ENCODE data around the gene FBXO28.
"Not testable (repeated sequence)": the region's sequence is repeated elsewhere in the genome, so short reads cannot be mapped to it uniquely, and the experiment has no call there.

FBXO28 gene

DNA sequence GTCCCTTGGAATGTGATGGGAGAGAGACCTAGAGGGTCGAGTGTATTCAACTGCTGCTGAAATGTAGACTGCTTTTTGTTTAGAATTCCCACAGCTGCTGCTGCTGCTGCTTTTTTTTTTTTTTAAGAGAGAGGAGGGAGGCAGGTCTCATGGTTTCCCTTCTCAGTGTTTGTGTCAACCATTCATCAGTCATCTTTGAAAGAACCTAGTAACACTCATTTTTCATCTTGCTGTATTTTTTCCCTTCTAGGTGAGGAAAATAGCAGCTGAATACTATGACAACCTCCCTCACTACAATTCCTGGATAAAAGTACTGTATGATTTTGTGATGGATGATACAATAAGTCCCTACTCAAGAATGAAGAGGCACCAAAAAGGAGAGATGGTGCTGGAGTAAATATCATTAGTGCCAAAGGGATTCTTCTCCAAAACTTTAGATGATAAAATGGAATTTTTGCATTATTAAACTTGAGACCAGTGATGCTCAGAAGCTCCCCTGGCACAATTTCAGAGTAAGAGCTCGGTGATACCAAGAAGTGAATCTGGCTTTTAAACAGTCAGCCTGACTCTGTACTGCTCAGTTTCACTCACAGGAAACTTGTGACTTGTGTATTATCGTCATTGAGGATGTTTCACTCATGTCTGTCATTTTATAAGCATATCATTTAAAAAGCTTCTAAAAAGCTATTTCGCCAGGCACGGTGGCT is 78.3 kb downstream of the FBXO28 start:
- DNase-seq, result no peak

DNA sequence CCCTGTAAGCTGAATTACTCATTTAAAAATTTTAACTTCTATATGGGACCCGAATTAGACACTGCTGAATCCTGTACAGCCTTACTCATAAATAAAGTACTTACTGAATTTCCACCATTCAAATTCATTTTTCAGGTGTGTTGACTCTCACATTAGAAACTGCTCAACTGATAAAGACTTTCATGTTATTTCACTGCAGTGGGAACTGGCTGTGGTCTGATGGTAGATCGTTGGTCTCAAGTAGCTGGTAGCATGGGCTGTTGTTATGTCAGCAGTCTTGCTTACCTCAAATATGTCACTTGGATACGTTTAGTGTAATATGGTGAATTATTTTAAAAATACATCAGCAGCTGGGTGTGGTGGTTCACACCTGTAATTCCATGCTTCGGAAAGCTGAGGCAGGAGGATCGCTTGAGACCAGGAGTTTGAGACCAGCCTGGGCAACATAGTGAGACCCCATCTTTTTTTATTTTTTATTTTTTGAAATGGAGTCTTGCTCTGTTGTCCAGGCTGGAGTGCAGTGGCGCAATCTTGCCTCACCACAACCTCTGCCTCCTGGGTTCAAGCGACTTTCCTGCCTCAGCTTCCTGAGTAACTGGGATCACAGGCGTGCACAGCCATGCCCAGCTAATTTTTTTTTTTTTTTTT is 79.5 kb downstream of the FBXO28 start:
- DNase-seq, result no peak

DNA sequence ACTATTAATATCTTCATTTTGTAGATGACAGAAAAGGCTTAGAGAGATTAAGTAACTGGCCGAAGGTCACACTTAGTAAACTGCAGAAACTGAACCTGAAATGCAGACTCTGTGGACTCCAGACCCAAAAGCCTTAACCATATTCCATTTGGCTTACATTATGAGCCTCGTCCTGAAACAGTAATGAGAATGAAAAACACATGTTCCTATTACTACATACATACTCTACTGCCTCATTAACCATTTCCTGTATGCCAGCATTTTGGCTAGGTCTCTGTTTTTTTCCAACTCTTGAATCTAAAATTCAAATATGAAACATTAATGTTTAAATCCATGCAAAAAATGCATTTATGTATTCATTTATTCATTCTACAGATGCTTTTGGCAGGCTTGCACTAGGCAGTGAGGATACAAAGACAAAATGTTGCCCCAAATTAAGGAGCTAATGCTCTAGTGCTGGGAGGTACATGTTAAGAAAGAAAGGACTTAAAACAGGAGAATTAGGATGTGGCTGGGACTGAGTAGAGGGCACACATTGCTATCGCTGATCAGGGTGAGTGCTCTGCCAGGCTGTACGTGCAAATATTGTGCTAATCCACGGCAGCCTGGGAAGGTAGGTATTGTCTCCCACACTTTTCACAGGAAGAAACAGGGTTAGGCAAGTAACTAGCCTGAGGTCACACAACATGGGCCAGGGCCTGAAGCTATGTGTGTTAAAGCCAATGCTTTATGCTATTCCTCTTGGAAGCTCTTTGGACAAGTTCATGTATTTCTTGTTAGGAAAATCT is 83.1 kb downstream of the FBXO28 start:
- DNase-seq, result no peak

DNA sequence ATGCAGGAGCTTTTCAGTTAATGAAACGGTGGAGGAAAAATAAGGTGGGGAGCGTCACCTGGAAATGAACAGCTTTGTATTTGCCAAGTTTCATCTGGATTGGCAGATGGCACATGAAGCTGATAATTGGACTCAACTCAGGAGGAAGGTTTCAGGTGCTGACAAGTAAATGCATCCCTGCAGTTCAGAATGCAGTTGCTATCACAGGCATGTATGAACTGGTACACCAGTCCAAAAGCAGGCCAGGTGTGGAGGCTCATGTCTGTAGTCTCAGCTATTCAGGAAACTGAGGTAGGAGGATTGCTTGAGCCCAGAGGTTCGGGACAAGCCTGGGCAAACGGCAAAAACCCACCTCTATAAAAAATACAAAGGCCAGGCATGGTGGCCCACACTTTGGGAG is 84.7 kb downstream of the FBXO28 start:
- no peak for DNase-seq

DNA sequence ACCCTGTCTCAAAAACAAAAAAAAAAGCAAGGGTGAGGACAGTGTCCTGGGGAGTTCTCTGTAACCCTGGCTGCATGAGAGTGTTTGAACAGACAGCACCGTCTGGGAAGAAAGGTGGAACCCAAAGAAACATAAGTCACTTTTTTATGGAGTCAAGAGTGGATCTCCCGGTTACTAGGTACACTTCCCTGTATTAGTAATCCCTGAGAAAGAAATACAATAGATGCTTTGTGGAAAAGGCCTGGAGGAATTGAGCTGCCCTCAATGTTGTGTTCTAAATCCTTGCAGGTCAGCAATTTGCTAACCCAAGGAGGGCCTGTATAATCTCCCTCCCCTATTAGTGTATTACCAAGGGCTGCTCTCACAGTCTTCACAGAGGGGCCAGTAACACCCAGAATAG is 85.8 kb downstream of the FBXO28 start:
- no peak for DNase-seq

DNA sequence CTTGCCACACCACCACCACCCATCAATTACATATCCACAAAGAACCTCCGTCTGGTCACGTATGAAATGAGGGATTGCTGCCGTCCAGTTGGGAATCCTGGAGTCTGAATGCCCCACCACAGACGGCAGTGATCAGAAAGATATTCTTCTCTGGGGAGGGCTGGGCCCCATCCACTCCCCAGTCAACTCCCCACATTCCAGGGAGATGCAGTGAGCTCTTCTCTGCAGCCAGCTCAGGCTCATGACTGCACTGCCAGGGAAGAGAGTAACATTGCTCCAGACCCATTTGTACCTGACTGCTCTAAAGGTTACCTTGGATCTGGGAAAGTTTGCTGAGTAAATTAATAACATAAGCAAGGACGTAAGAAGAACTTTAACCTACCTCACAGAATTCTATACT is 87.5 kb downstream of the FBXO28 start:
- DNase-seq, result no peak

DNA sequence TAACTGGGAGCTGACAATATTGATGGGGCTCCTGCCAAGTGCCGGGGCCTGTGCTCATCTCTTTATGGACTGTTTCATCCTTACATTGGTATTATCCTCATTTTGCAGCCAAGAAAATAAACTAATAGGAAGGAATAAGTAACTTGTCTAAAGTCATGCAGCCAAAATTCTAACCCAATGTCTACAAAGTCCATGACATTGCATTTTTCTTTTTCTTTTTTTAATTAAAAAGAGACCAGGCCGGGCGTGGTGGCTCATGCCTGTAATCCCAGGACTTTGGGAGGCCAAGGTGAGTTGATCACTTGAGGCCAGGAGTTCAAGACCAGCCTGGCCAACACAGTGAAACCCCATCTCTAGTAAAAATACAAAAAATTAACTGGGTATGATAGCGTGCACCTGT is 87.9 kb downstream of the FBXO28 start:
- DNase-seq, result no peak

DNA sequence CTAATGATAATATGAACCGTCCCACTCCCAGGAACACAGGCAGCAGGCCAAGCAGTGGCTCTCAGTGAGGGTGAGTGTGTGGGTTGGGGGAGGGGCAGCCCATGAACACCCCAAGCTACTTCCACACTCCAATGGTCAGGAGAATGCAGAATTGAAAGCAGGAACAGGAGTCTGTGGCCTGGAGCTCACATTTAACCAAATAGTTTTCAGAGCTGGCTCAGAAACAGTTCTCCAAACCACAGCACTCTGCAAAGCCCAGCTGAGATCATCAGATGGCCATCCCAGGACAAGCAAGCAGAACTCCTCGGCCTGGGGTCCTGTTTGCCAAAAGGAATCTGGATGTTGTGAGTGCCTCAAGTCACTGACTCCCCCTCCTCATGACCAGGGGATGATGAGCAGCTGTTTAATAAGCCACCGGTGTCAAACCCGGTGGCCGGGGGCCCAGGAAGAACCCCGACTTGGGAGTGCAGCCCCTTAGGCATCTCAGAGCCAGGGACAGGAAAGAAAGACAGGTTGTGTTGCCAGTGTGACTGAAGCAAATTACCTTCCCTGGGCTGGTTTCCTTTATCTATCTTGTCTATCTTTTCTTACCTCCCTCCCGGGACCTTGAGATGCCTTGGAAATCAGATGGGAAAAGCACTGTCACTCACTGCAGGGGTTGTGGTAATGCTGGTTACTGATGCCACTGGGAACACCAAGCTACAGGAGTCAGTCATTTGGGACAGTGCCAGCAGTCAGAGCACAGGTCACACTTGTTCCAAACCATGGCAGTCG is 89.5 kb downstream of the FBXO28 start:
- no peak for DNase-seq

DNA sequence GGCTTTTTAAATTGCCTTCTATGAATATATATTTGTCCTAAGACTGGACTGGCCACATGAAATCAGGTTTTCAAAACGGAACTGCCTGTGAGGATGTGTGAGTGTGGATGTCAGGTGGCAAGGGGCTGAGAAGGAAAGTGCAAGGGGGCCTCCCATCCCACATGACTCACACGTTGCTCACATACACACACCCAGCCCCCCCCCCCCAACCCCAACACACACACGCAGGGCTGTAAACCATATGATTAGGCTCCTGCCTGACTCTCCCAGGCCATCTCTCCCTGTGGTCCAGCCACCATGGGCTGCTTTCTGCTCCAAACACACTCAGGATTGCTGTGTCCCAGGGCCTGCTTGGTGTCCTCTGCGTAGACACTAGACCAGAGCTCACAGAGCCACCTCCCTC is 91.5 kb downstream of the FBXO28 start:
- DNase-seq, result no peak

DNA sequence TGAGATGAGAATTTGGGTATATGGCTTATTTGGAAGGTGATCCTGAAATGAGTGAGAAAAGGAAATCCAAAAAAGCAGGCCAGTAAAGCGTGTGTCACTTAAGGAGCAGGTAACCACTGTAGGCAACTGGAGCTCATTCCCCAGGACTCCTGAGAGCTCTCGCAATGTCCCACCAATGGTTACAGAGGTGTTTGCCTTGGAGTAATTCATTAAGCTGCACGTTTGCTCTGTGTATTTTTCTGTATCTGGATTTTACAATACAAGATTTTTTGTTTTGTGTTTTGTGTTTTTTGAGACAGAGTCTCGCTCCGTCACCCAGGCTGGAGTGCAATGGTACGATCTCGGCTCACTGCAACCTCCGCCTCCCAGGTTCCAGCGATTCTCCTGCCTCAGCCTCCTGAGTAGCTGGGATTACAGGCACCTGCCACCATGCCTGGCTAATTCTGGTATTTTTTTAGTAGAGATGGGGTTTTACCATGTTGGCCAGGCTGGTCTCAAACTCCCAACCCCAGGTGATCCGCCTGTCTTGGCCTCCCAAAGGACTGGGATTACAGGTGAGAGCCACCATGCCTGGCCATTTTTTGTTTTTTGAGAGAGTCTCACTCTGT is 92.1 kb downstream of the FBXO28 start:
- not testable (repeated sequence) for DNase-seq

DNA sequence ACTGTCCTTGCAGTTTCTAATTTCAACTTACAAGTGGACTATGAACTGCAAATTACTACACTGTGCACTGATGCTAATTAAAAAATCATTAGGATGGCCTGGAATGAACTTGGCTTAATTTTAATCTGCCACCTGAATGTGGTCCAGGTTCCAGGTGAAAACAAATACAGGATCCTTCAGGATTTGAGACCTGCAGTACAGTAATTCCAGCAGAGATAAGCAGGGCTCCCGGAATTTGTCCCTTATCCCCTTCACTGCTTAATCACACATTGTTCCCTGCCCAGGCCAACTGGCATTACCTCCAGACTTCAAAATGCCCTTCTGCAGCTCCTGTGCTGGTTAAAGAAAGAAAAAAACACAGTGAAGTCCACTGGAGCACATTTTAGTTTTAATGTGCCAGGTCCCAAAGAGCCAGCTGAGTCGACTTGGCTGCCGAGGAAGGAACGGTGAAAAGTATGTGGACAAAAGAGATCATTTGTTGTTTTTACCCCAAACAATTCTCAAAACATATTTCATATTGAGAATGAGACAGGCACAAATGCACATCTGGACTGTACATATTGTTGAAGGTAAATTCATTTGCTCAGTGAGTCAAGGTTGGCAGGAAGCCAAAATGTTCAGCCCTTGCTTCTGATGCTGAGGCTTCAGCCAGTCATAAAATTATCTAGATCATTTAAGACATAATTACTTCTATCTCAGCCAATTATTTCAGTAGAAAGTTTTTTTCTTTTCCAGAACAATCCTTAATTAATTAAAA is 97.5 kb downstream of the FBXO28 start:
- DNase-seq, result no peak
